ENCODE measurements around the gene TFEB. TPM values are rescaled to one million over a fixed set of nuclear protein-coding genes. Genes with fewer than 3 reads are reported as not detected.

Gene TFEB
- total RNA-seq, 1 donor from 2014 or later: 6.2 TPM

- H3K4me3 Mint-ChIP-seq: no peak overlapping the region
- no peak overlapping the region for H3K27ac Mint-ChIP-seq
- DNase-seq (ENCODE audit: extremely low spot score, unreplicated experiment): no peak
- H3K27me3 Mint-ChIP-seq: peaks cover 20% of the 10 kb centered on the region
- H3K36me3 Mint-ChIP-seq: no peaks in the 10 kb centered on the region
- no peaks in the 10 kb centered on the region for H3K9me3 Mint-ChIP-seq
- TF ChIP-seq CTCF (conservative IDR thresholded peaks at IDR 0.05): no peak
- no peaks in the 10 kb centered on the region for H3K4me1 Mint-ChIP-seq (ENCODE audit: unreplicated experiment)
These were observed 5.8 kb downstream of the TFEB start for GRCh38 chr6:41729624-41730023.

GRCh38 chr6:41728954-41729353 is 6.5 kb downstream of the TFEB start:
- Mint-ChIP-seq H3K4me1 (ENCODE audit: unreplicated experiment) (peaks cover 3% of the 10 kb centered on the region), H3K27ac (no peak overlapping the region), H3K4me3 (no peak overlapping the region), H3K9me3 (no peaks in the 10 kb centered on the region), H3K36me3 (no peaks in the 10 kb centered on the region), H3K27me3 (peaks cover 20% of the 10 kb centered on the region)
- TF ChIP-seq CTCF (conservative IDR thresholded peaks at IDR 0.05): no peak
- DNase-seq (ENCODE audit: extremely low spot score, unreplicated experiment): no peak

- DNase-seq (ENCODE audit: extremely low spot score, unreplicated experiment): no peak
These were observed 7.1 kb downstream of the TFEB start for GRCh38 chr6:41728073-41728936.

GRCh38 chr6:41727705-41728072 is 7.7 kb downstream of the TFEB start:
- H3K36me3 Mint-ChIP-seq: no peaks in the 10 kb centered on the region
- TF ChIP-seq CTCF (conservative IDR thresholded peaks at IDR 0.05): no peak
- no peak overlapping the region for H3K27ac Mint-ChIP-seq
- H3K9me3 Mint-ChIP-seq: no peaks in the 10 kb centered on the region
- peaks cover 8% of the 10 kb centered on the region for H3K4me1 Mint-ChIP-seq (ENCODE audit: unreplicated experiment)
- H3K27me3 Mint-ChIP-seq: peaks cover 15% of the 10 kb centered on the region
- no peak overlapping the region for H3K4me3 Mint-ChIP-seq
- no peak for DNase-seq (ENCODE audit: extremely low spot score, unreplicated experiment)

More at GRCh38 chr6:41728073-41728936, 7.1 kb downstream of the TFEB start:
- Mint-ChIP-seq H3K9me3 (no peaks in the 10 kb centered on the region), H3K36me3 (no peaks in the 10 kb centered on the region), H3K4me3 (no peak overlapping the region), H3K4me1 (ENCODE audit: unreplicated experiment) (peaks cover 8% of the 10 kb centered on the region), H3K27me3 (peaks cover 15% of the 10 kb centered on the region), H3K27ac (no peak overlapping the region)
- no peak for TF ChIP-seq CTCF (conservative IDR thresholded peaks at IDR 0.05)

- Mint-ChIP-seq H3K9me3 (no peaks in the 10 kb centered on the region), H3K36me3 (no peaks in the 10 kb centered on the region), H3K4me3 (no peak overlapping the region), H3K27ac (no peak overlapping the region), H3K27me3 (peaks cover 10% of the 10 kb centered on the region), H3K4me1 (ENCODE audit: unreplicated experiment) (peaks cover 8% of the 10 kb centered on the region)
- no peak for DNase-seq (ENCODE audit: extremely low spot score, unreplicated experiment)
- TF ChIP-seq CTCF (conservative IDR thresholded peaks at IDR 0.05): no peak
These were observed 8.5 kb downstream of the TFEB start for GRCh38 chr6:41726876-41727275.

All from type B pancreatic cell (in vitro differentiated cells).